GM18526 (cell line): ENCODE data around the gene PKIG.

Source experiments
- POLR2A ChIP-seq: IDR thresholded peaks from 3 replicates; pipeline ENCODE4 v1.6.1; 2011; ENCODE audit not compliant: insufficient read length; ENCODE audit errors: extremely low read depth

PKIG gene

DNA sequence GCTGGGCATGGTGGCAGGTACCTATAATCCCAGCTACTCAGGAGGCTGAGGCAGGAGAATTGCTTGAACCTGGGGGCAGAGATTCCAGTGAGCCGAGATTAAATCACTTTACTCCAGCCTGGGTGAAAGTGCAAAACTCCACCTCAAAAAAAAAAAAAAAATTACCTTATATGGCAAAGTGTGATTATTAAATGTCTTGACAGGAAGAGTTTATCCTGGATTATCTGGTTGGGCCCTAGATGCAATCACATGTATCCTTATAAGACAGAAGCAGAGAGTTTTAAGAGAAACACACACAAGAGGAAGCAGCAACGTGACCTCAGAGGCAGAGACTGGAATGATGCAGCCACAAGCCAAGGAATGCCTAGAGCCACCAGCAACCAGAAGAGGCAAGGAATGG, 58.1 kb downstream of the PKIG start:
- TF ChIP-seq POLR2A = no peak

DNA sequence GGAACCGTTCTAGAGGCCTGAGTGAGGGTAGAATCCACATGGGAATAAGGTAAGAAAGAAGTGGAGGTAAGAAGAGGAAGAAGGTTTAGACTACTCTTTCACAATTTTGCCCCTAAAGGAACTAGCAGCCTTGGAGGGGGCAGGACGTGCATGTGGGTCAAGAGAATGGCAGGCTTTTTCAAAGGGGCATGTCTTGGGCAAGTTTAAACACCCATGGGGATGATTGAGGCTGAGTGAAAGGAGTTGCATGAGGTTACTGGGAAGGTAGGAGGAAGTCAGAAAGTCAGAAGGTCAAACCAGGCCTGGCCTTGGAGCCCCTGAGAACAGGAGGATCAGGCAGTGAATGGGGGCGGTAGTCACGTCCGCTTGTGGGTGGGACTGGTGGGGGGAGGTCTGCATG, 58.9 kb downstream of the PKIG start:
- no peak for TF ChIP-seq POLR2A

- peak; percentile 14 for TF ChIP-seq POLR2A
Measured at GRCh38 chr20:44642203-44643153, 60.1 kb downstream of the PKIG start.

DNA sequence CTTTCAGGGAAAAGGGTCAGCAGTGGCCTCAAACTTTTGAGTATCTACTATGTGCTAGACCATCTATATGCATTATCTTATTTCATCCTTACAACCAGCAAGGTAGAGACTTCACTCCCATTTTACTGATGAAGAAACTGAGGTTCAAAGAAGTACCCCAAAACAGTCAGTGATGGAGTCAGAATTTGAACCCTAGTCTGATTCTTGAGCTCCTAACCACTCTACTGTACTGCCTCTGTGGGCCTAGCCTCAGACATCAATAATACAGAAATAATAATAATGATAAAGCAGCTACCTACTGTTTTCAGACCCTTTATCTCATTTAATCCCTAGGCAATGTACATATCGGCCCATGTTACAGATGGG, 60.8 kb downstream of the PKIG start:
- peak; percentile 4 for TF ChIP-seq POLR2A

DNA sequence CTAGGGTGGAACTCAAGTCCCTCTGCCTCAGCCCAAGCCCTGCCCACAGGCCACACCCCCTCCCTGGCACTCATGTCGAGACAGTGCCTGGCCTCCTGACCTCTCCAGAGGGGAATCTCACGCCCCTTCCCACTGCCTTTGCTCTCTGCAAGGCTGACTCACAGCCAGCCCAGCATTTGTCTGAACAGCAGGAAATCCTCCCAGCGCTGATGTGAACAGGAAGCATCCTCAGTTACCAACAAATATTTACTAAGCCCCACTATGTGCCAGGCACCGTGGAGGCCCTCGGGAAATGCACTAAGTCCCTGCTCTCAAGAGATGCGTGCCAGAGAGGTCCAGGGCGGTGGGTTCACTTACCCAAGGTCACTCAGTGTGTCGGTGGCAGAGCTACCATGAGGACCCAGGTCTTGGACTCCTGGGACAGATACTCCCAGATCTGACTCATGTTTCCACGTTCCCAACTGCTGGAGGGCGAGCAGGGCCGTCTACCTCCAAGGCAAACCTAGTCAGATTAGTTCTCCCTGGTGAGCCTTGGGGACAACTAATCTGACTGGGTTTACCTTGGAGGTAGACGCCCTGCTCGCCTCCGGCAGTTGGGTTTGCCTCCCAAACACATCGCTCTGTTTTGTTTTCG, 61.3 kb downstream of the PKIG start:
- TF ChIP-seq POLR2A = no peak

DNA sequence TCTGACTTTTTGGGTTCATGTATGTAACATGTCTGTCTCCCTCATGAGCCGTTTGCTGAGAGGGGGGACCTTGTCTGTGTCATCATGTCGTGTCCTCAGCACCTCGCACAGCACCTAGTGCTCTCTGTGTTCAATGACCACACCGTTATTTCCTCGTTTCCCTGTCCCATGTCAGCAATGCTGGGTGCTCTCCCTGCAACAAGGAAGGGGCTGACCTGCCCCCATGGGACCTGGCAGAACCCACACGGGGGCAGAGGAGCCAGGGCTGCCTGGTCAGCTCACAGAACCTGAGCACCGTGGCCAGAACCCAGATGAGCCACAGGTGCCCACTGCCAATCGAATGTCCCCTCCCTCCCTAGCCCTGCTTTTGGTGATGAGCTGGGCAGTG, 61.8 kb downstream of the PKIG start:
- TF ChIP-seq POLR2A = no peak

DNA sequence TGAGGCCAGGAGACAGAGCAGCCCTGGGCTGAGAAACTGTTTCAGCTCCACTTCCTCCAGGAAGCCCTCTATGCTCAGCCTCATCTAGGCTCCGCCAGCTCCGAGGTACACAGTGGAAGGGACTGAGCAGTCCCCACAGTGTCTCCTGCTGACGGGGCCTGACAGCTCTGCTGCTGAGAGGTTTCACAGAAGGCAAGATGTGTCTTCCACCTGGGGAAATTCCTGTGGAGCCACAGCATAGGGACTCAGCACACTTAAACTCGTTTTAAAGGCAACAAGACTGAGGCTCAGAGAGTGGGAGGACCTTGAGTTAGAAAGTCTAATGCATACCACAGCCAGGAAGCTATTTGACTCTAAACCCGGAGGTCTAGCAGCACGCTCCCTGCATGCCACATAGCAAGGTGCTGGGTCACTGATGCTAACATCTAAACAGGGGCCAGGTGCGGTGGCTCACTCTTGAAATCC, 62.3 kb downstream of the PKIG start:
- no peak for TF ChIP-seq POLR2A

DNA sequence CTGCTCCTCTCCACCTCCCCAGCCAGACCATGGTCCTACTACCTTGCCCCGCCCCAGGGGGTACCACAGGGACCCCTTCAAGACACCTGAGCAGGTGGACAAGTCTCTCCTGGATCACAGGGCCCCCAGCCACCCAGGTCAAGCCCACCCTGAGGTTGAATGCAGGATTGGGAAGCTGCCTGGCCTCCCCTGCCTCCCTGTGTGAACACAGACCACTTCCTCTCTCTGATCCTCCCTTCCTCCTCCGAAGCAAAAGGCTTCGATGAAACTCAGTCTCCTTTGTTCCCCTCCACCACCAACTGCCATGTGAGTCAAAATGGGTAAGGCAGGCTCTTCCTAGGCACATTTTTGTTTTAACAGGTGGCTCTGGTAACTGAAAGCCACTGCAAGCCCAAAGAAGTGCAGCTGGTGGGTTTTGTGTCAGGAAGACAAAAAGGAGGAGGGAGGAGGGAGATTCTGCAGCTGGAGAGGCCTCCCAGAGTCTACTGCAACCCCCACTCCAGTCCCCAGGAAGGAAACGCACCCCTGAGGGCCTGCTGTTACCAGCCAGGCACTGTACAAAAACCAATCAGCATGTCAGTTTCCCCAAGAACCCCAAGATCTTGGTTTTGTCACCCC, 63.8 kb downstream of the PKIG start:
- no peak for TF ChIP-seq POLR2A

DNA sequence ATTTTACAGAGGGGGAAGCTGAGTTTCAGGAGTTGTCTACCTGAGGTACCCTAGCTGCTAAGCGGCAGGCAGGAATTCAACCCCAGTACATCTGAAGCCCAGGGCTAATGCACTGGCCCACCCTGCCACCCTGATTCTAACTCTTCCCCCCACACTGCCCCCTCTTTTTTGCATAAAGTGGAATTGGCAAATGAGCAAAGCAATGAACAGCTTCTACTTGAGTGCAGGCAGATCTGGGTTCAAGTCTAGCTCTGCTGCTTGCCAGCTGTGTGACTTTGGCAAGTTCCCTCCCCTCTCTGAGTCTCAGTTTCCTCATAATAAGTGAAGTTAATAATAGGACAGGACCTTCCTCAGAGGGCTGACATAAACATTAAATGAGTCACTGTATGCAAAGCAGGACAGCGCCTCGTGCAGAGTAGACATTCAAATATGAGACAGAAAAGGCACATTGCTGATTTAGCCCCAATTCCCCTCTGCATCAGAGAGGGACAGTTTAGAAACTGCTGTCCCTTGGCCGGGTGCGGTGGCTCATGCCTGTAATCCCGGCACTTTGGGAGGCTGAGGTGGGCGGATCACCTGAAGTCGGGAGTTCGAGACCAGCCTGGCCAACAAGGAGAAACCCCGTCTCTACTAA, 64.4 kb downstream of the PKIG start:
- TF ChIP-seq POLR2A = peak; percentile 41

- no peak for TF ChIP-seq POLR2A
Measured at GRCh38 chr20:44648068-44648467, 65.7 kb downstream of the PKIG start.

- TF ChIP-seq POLR2A = no peak
Measured at GRCh38 chr20:44648579-44648978, 66.2 kb downstream of the PKIG start.

DNA sequence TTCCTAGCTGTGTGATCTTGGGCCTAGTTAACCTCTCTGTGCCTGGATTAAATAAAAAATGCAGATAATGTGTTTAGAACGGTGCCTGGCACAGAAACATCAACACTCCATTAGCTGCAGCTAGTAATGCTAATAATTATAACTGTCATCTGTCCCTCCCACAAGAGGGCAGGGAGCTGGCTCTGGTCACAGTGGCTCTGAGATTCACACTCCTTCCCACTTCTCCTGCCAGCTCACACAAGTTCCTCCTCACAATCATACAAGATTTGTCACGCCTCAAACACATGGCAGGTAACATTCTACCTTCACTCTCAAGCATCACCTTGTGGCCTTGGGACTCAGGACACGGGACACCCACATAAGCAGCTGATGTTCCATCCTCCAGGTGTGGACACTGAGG, 66.7 kb downstream of the PKIG start:
- no peak for TF ChIP-seq POLR2A

DNA sequence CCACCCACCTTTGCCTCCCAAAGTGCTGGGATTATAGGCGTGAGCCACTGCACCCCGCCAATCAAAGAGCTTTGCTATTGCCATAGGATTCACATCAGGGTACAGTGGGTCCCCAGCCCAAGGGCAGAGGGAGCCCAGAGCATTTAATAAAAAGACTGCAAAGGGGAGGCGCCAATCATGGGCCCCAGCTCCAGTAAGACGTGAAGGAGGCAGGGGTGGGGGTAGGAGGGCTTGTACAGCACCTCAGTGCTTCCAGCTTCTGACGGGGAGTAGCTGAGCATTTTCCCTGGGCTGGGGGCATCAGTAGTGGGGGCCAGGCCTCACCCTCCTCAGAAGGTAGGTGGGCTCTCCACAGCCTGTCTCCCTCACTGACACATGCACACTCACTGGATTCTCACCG, 67.6 kb downstream of the PKIG start:
- no peak for TF ChIP-seq POLR2A

DNA sequence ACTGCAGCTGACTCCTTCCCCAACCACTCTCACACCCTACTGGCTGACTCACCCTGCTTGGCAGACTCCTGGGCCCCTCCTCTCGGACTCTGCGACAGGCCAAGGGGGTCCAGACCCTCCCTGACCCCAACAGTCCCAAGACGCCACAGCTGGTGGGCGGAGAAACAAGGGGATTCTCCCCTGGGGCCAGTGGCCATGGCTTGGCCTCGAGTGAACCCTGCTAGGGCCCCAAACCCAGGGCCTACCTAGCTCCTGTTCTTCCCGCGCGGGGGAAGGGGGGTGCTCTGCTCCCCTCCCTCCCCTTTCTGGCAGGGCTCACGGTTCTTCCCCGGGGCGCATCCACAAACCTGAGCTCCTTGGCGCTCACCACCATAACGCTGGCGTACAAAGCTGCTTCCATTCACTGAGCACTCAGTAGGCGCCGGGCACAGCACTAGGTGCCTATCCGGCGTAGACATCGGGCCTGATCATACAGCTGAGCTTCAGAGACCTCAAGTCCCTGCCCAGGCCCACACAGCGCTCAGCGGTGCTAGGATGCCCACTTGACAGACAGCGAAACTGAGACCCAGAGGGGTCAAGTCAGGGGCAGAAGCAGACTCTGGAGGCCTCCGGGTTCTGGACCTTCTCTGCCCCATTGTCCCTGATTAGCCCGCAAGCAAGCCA, 68.5 kb downstream of the PKIG start:
- TF ChIP-seq POLR2A = no peak

GRCh38 chr20:44651434-44651683, 69.0 kb downstream of the PKIG start:
- no peak for TF ChIP-seq POLR2A
